ENCODE measurements around the gene TPD52L3.

DNA sequence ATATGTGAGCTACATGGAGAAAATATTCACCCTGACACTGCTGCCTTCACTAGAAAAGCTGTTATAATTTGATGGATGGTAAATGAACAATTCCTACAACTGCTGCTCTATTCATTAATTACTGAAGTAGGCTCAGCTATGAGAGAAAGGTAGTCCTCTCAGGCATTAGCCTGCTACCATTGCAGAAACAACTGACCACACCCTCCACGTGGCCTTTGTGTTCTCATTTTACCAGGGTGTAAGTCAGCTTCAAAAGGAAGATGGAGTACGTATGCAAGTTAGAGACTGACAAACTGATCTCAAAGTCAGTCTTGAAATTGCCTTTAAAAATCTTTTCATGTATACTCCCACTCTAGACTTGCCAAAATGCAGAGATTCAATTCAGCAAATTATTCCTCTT, 26.3 kb upstream of the TPD52L3 start:
- TF ChIP-seq, protein P1, sequence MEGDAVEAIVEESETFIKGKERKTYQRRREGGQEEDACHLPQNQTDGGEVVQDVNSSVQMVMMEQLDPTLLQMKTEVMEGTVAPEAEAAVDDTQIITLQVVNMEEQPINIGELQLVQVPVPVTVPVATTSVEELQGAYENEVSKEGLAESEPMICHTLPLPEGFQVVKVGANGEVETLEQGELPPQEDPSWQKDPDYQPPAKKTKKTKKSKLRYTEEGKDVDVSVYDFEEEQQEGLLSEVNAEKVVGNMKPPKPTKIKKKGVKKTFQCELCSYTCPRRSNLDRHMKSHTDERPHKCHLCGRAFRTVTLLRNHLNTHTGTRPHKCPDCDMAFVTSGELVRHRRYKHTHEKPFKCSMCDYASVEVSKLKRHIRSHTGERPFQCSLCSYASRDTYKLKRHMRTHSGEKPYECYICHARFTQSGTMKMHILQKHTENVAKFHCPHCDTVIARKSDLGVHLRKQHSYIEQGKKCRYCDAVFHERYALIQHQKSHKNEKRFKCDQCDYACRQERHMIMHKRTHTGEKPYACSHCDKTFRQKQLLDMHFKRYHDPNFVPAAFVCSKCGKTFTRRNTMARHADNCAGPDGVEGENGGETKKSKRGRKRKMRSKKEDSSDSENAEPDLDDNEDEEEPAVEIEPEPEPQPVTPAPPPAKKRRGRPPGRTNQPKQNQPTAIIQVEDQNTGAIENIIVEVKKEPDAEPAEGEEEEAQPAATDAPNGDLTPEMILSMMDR (IDR thresholded peaks at IDR 0.05; ENCODE audit: borderline replicate concordance, extremely low read depth, low read length, poor library complexity, severe bottlenecking): no peak
- no peak for TF ChIP-seq EZH2 (IDR thresholded peaks at IDR 0.05; ENCODE audit: borderline replicate concordance, low read depth, low read length, severe bottlenecking)
